ENCODE data around the gene SLC2A6. TPM values are rescaled to one million over a fixed set of nuclear protein-coding genes. Genes with fewer than 3 reads are reported as not detected.

Gene SLC2A6
- total RNA-seq, 1 donor: 25.3 TPM

GRCh38 chr9:133441571-133441970, 37.3 kb downstream of the SLC2A6 start:
- TF ChIP-seq CTCF (IDR thresholded peaks at IDR 0.05; ENCODE audit: extremely low read depth, low read depth, low read length): no peak
- H3K4me1 ChIP-seq (ENCODE audit: insufficient read depth, low read length): no peaks in the 10 kb centered on the region
- H3K9me3 ChIP-seq (ENCODE audit: low read depth, low read length): no peaks in the 10 kb centered on the region
- no peaks in the 10 kb centered on the region for H4K20me1 ChIP-seq (ENCODE audit: insufficient read depth, low read length)
- no peak overlapping the region for H2AFZ ChIP-seq (ENCODE audit: low read length)
- no peaks in the 10 kb centered on the region for H3K27me3 ChIP-seq (ENCODE audit: insufficient read depth, low read length)
- no peak overlapping the region for H3K4me2 ChIP-seq (ENCODE audit: insufficient read depth, low read length)
- no peak overlapping the region for H3K4me3 ChIP-seq (ENCODE audit: insufficient read depth, low read length)
- H3K79me2 ChIP-seq (ENCODE audit: insufficient read depth, low read length): no peaks in the 10 kb centered on the region
- no peaks in the 10 kb centered on the region for H3K36me3 ChIP-seq (ENCODE audit: insufficient read depth, low read length)
- DNase-seq (ENCODE audit: insufficient read length, low spot score, missing footprints): no peak
- no peak overlapping the region for H3K27ac ChIP-seq (ENCODE audit: low read depth, low read length)

GRCh38 chr9:133440874-133441273, 38.0 kb downstream of the SLC2A6 start:
- no peaks in the 10 kb centered on the region for H3K79me2 ChIP-seq (ENCODE audit: insufficient read depth, low read length)
- no peak for DNase-seq (ENCODE audit: insufficient read length, low spot score, missing footprints)
- H3K36me3 ChIP-seq (ENCODE audit: insufficient read depth, low read length): no peaks in the 10 kb centered on the region
- H3K27me3 ChIP-seq (ENCODE audit: insufficient read depth, low read length): no peaks in the 10 kb centered on the region
- H3K4me3 ChIP-seq (ENCODE audit: insufficient read depth, low read length): no peak overlapping the region
- H3K4me1 ChIP-seq (ENCODE audit: insufficient read depth, low read length): no peaks in the 10 kb centered on the region
- H3K9me3 ChIP-seq (ENCODE audit: low read depth, low read length): no peaks in the 10 kb centered on the region
- H4K20me1 ChIP-seq (ENCODE audit: insufficient read depth, low read length): no peaks in the 10 kb centered on the region
- TF ChIP-seq CTCF (IDR thresholded peaks at IDR 0.05; ENCODE audit: extremely low read depth, low read depth, low read length): no peak
- H3K27ac ChIP-seq (ENCODE audit: low read depth, low read length): no peak overlapping the region
- H2AFZ ChIP-seq (ENCODE audit: low read length): no peak overlapping the region
- no peak overlapping the region for H3K4me2 ChIP-seq (ENCODE audit: insufficient read depth, low read length)

- Histone ChIP-seq H3K27ac (ENCODE audit: low read depth, low read length) (no peak overlapping the region), H2AFZ (ENCODE audit: low read length) (no peak overlapping the region), H3K79me2 (ENCODE audit: insufficient read depth, low read length) (no peaks in the 10 kb centered on the region), H4K20me1 (ENCODE audit: insufficient read depth, low read length) (no peaks in the 10 kb centered on the region), H3K4me3 (ENCODE audit: insufficient read depth, low read length) (no peak overlapping the region), H3K4me2 (ENCODE audit: insufficient read depth, low read length) (no peak overlapping the region), H3K27me3 (ENCODE audit: insufficient read depth, low read length) (no peaks in the 10 kb centered on the region), H3K9me3 (ENCODE audit: low read depth, low read length) (no peaks in the 10 kb centered on the region), H3K36me3 (ENCODE audit: insufficient read depth, low read length) (no peaks in the 10 kb centered on the region), H3K4me1 (ENCODE audit: insufficient read depth, low read length) (no peaks in the 10 kb centered on the region)
- TF ChIP-seq CTCF (IDR thresholded peaks at IDR 0.05; ENCODE audit: extremely low read depth, low read depth, low read length): no peak
- DNase-seq (ENCODE audit: insufficient read length, low spot score, missing footprints): no peak
These were observed 39.6 kb downstream of the SLC2A6 start for GRCh38 chr9:133439337-133439736.

- no peak for TF ChIP-seq CTCF (IDR thresholded peaks at IDR 0.05; ENCODE audit: extremely low read depth, low read depth, low read length)
- Histone ChIP-seq H3K27me3 (ENCODE audit: insufficient read depth, low read length) (no peaks in the 10 kb centered on the region), H3K9me3 (ENCODE audit: low read depth, low read length) (no peaks in the 10 kb centered on the region), H3K36me3 (ENCODE audit: insufficient read depth, low read length) (no peaks in the 10 kb centered on the region), H3K27ac (ENCODE audit: low read depth, low read length) (no peak overlapping the region), H2AFZ (ENCODE audit: low read length) (no peak overlapping the region), H3K4me1 (ENCODE audit: insufficient read depth, low read length) (no peaks in the 10 kb centered on the region), H4K20me1 (ENCODE audit: insufficient read depth, low read length) (no peaks in the 10 kb centered on the region), H3K4me3 (ENCODE audit: insufficient read depth, low read length) (no peak overlapping the region), H3K79me2 (ENCODE audit: insufficient read depth, low read length) (no peaks in the 10 kb centered on the region), H3K4me2 (ENCODE audit: insufficient read depth, low read length) (no peak overlapping the region)
- DNase-seq (ENCODE audit: insufficient read length, low spot score, missing footprints): no peak
These were observed 41.0 kb downstream of the SLC2A6 start for GRCh38 chr9:133437753-133438531.
